CD4-positive, alpha-beta T cell treated with Interleukin-1 beta for 1 hour (primary cell): ENCODE results near the gene CEBPZ.

Experiments
- DNase-seq, 2 donors: peaks; one replicate each; pipeline ENCODE4 v3.0.0-alpha.2; 2020 to 2022

The CEBPZ gene

DNA sequence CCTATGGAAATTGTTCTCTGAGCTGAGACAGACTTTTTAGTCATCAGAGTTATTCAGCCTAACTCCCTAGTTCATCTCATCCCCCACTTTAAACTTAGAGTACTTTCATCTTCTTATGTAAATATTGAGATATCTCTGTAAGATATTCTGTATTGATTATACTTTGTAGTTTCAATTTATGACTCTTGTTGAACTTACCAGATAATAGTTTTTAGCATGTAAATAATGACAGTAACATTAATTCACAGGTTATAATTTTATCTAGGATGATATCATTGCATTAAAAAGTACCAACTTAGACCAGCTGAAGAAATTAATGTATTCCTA, 59.8 kb downstream of the CEBPZ start:
- DNase-seq = no peak

DNA sequence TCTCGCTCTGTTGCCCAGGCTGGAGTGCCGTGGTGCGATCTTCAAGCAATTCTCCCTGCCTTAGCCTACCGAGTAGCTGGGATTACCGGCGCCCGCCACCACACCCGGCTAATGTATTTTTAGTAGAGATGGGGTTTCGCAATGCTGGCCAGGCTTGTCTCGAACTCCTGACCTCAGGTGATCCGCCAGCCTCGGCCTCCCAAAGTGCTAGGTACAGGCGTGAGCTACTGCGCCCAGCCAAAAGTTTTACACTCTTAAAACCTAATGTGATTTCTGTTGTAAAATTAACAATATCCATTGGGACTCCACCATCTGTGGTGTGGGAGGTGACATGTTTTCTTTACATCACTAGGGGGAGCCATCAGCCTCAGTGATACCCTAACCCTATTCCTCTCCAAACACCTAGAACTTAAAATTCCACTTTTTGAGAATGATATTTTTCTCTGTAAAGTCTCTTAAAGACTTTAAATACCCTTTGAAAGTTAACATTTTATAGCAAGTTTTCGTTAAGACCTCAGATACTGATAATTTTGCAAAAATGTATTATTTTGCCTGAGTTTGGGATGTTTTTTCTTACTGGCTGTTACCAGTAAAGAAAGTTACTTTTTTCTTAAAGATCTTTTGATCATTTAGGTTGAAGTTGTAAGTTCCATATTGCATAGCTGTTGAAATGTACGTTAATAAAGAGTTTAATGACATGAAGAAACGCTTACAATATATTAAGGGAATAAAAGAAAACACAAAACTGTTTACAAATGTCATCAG, 63.0 kb downstream of the CEBPZ start:
- peak; percentile 29 to 53 for DNase-seq

DNA sequence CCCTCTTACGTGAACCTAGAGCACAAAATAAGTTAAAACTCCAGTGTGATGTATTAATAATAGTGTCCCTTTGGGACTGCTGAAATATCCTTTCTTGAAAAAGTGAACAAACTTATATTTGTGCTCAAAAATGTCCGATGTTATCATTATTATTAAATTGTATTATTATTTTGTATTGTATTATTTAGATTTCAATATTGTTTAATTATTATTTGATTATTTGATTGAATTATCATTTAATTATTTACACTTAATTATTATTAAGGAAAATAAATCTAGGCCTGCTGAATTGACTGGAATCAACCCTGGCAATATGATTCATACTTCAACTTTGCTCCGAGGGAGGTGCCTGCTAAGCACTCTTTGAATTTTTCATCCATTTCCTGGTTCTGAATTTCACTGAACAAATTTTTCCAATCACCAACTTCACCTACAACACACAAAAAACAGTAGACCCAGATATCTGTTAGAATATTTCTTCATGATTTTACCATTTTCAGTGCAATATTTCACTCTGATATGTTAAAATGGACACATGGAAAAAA, 63.7 kb downstream of the CEBPZ start:
- DNase-seq = no peak

DNA sequence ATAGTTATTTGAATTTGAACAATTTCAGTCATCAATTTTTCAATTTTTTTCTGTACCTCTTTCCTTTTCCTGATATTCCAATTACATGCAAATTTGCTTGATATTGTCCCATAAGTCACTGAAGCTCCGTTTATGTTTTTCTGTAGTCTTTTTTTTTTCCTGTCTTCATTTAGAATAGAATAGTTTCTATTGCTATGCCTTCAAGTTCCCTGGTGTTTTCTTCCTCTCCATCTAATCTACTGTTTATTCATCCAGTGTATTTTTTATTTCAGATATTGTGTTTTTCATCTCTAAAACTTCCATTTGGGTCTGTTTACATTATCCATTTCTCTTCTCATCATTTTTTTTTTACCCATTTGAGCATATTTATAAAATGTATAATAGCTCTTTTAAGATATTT, 66.6 kb downstream of the CEBPZ start:
- DNase-seq = no peak

DNA sequence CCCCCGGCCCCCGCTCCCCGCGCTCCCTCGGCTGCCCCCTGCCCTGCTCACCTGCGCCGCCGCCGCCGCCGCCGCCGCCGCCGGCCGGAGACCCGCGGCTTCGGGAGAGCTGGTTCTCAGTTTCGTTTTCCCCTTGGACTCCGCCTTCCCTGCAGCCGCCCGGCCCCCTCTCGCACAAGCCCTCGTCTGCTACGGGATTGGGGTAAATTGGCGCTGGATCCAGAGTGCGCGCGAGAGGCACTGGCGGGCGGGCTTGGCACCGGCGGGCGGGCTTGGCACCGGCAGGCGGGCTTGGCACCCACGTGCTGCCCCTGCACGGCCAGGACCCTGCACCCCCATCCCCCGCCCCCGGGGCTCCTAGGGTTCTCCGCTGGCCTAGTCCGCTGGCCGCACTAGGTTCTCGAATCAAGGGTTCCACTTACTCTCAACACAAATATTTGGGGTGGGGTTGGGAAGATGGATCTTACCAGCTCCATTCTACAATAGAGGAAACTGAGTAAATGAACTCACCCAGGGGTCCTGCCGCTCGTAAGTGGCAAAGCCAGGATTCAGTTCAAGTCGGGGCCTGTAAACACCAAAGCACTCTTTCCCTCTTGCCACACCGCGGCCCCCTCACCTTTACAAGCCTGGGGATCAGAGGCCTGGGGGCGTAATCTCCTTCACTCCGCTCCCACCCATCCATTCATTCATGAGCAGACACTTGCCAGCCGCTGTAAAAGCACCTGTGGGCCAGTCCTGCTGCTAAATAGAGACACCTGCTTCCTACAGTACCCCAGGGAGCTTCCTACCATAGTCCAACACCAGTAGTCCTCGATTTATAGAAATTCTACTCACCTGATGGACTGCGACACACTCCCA, 74.3 kb downstream of the CEBPZ start, which contains the start of gene EIF2AK2:
TSS of gene EIF2AK2 (minus strand) at position 124 of the 858 bp plus-strand sequence. CDS start 9,174 bp downstream, outside the sequence.
- DNase-seq = peak; percentile 81 to 85

DNA sequence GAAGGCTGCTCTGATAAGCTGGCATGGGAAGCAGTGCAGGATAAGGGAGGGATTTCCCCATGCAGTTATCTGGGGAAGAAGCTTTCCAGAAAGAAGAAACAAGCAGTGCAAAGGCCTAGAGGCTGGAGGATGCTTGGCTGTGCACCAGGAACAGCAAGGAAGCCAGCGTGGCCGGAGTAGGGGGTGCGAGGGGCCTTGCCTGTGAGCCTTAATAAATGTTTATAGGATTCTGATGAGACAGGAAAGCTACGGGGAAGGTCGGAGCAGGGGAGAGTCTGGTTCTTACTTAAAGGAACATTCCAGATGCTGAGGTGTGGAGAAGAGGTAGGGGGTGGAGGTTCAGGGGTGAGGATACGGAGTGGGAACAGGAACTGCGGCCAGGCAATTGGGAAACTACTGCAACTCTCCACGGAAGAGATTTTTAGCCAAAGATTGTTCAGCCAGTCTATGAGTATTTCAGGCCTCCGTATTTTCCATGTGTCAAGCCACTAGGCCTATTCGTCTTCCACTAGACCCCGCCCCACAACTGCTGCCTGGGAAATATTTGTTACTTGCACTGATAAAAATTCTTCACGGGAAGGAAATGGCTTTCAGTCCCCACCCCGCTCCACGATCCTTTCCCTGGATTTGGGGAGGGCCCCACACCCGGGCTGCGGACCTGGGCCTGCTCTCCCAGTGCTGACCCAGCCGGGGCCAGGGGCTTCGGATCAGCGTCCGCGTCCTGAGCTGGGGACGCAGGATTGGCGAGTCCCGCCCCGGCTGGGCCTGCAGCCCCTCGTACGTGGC, 75.1 kb downstream of the CEBPZ start:
- peak in 1 of 2 donors; percentile 12 for DNase-seq

DNA sequence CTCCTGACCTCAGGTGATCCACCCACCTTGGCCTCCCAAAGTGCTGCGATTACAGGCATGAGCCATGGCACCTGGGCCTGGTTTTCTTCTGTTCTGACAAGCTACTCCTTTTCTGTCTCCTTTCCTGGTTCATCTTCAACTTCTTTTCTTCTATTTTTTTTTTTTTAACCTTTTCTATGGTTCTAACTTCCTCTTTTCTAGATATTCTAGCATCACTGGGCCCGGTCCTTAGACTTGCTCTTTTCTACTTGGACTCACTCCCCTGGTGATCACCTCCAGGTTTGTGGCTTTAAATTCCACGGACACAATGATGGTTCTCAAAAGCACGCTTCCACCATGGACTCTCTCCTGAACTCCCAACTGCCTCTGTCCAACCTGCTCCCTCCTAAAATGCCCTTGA, 76.6 kb downstream of the CEBPZ start:
- DNase-seq = no peak

DNA sequence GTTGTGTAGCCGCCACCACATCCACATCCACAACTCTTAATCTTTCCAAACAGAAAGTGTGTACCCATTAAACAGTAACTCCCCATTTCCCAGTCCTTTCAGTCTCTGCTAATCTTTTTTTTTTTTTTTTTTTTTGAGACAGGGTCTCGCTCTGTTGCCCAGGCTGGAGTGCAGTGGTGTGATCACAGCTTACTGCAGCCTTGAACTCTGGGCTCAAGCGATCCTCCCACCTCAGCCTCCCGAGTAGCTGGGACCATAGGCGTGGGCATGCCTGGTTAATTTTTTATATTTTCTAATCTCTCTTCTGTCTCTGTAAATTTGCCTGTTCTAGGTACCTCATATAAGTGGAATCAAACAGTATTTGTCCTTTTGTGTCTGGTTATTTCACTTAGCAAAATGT, 78.2 kb downstream of the CEBPZ start:
- no peak for DNase-seq
